GM12878 (cell line): ENCODE data around the gene SLC38A5. TPM values are rescaled to one million over a fixed set of nuclear protein-coding genes. Genes with fewer than 3 reads are reported as not detected.
A peak's percentile ranks its signal among the peaks of the same experiment; 100 is the strongest.

Experiments
- ATAC-seq: fragments of 200-7000 bp; cut with Tn5 transposase; 3 replicates; pipeline ENCODE4 v1.9.1; 2020; ENCODE audit warnings: mild to moderate bottlenecking, moderate library complexity
- BruUV-seq: library from RNA; stranded (reverse); fragments of 400-500 nt; replicated peaks from 2 replicates; lab custom pipeline; 2021; lab: Mats Ljungman, UMichigan
- CTCF ChIA-PET: fragments of 300-600 bp; sonication (Branson Sonifier 250); formaldehyde crosslinking; extraction: SDS; loops from one replicate; lab custom pipeline; 2021; ENCODE audit warnings: inconsistent platforms; lab: Yijun Ruan, JAX
- POLR2A ChIA-PET: fragments of 350-600 bp; formaldehyde crosslinking; extraction: SDS; loops from one replicate; lab custom pipeline; 2021; ENCODE audit warnings: inconsistent platforms; lab: Charles Lee
- RAD21 ChIA-PET: fragments of 300-600 bp; sonication (Branson Sonifier 250); formaldehyde crosslinking; loops from one replicate; lab custom pipeline; 2023; ENCODE audit warnings: antibody characterized with exemption; ENCODE audit not compliant: unreplicated experiment; lab: Charles Lee
- SMC1A ChIA-PET: fragments of 300-600 bp; sonication (Branson Sonifier 250); formaldehyde crosslinking; loops from one replicate; lab custom pipeline; 2023; ENCODE audit not compliant: unreplicated experiment, uncharacterized antibody; lab: Charles Lee
- DNase-seq: peaks from one replicate; pipeline ENCODE4 v3.0.0-alpha.2; 2011; ENCODE audit warnings: low read depth, low spot score
- FAIRE-seq: peaks from 3 replicates; lab custom pipeline; 2011; peaks lifted over from hg19 to GRCh38; lab: Jason Lieb, UNC
- H2AFZ ChIP-seq: 2 replicates; pipeline ENCODE4 v1.6.0; 2011; ENCODE audit warnings: low read depth, low read length, control low read depth; ENCODE audit not compliant: control insufficient read depth
- H3K27ac ChIP-seq: 2 replicates; pipeline ENCODE4 v1.5.1; 2011; ENCODE audit warnings: control low read depth; ENCODE audit not compliant: control insufficient read depth, insufficient read depth
- H3K27me3 ChIP-seq, 2 experiments: replicated peaks in 1 of 2; 2 replicates each; pipeline versions ENCODE4 v1.6.0 to v1.6.1; 2011; ENCODE audit warnings: low read length in 1 of 2; ENCODE audit not compliant: control insufficient read depth in 2 of 2, insufficient read depth in 2 of 2
- H3K36me3 ChIP-seq, 2 experiments: 2 replicates each; pipeline ENCODE4 v1.5.1; 2011; ENCODE audit warnings: low read length in 1 of 2; ENCODE audit not compliant: control insufficient read depth in 2 of 2, insufficient read depth in 2 of 2
- H3K4me1 ChIP-seq: 2 replicates; pipeline ENCODE4 v1.6.1; 2011; ENCODE audit warnings: mild to moderate bottlenecking, low read length, moderate library complexity, mixed read lengths; ENCODE audit not compliant: control insufficient read depth, insufficient read depth
- H3K4me2 ChIP-seq: 2 replicates; pipeline ENCODE4 v1.6.0; 2011; ENCODE audit warnings: control low read depth; ENCODE audit not compliant: control insufficient read depth, insufficient read depth
- H3K4me3 ChIP-seq: fragments of 200-600 bp; sonication (generic); 2 replicates; pipeline ENCODE4 v1.5.1; 2016
- H3K79me2 ChIP-seq: 2 replicates; pipeline ENCODE4 v1.6.0; 2011; ENCODE audit warnings: low read length; ENCODE audit not compliant: control insufficient read depth, insufficient read depth
- H3K9ac ChIP-seq: 2 replicates; pipeline ENCODE4 v1.8.0; 2011; ENCODE audit warnings: low read length, control low read depth, mixed read lengths; ENCODE audit not compliant: control insufficient read depth, insufficient read depth
- H3K9me3 ChIP-seq: replicated peaks from 3 replicates; pipeline ENCODE4 v1.5.1; 2011; ENCODE audit warnings: mild to moderate bottlenecking, low read length; ENCODE audit not compliant: control insufficient read depth, insufficient read depth
- H4K20me1 ChIP-seq: 2 replicates; pipeline ENCODE4 v1.6.0; 2011; ENCODE audit not compliant: control insufficient read depth, insufficient read depth
- ATF2 ChIP-seq: IDR thresholded peaks from 2 replicates; pipeline ENCODE4 v1.6.1; 2012; ENCODE audit warnings: low read length, inconsistent platforms
- BHLHE40 ChIP-seq, 2 experiments: fragments of 450-650 bp in 1 of 2; IDR thresholded peaks; 2 replicates each; pipeline ENCODE4 v1.6.1; 2011 to 2017; ENCODE audit warnings: low read depth in 2 of 2, borderline replicate concordance in 1 of 2, improper control_type of control experiment in 1 of 2, low read length in 1 of 2, mild to moderate bottlenecking in 1 of 2
- CREB1 ChIP-seq: IDR thresholded peaks from 2 replicates; pipeline ENCODE4 v1.6.1; 2012; ENCODE audit warnings: low read depth, mild to moderate bottlenecking, inconsistent platforms
- EED ChIP-seq: sonication (generic); IDR thresholded peaks from 2 replicates; pipeline ENCODE4 v1.6.1; 2016; ENCODE audit warnings: antibody characterized with exemption, low read depth
- EGR1 ChIP-seq, 2 experiments: IDR thresholded peaks; 1 replicate in 1 of 2; 2 replicates in 1 of 2; pipeline ENCODE4 v1.6.1; 2011 to 2012; ENCODE audit warnings: low read depth in 2 of 2, low read length in 2 of 2, borderline replicate concordance in 1 of 2, mild to moderate bottlenecking in 1 of 2, moderate library complexity in 1 of 2
- EZH2 ChIP-seq: IDR thresholded peaks from 2 replicates; pipeline ENCODE4 v1.6.1; 2012; ENCODE audit warnings: low read depth, mild to moderate bottlenecking, control low read depth, inconsistent platforms, low read length, borderline replicate concordance; ENCODE audit not compliant: control insufficient read depth
- LARP7 ChIP-seq: fragments of 450-650 bp; IDR thresholded peaks from 2 replicates; pipeline ENCODE4 v1.6.1; 2017; ENCODE audit warnings: mild to moderate bottlenecking
- NR2C1 ChIP-seq: fragments of 450-650 bp; IDR thresholded peaks from 2 replicates; pipeline ENCODE4 v1.6.1; 2017; ENCODE audit warnings: antibody characterized with exemption, mild to moderate bottlenecking, moderate library complexity
- PML ChIP-seq: IDR thresholded peaks from 2 replicates; pipeline ENCODE4 v1.6.1; 2012; ENCODE audit warnings: low read length, inconsistent platforms
- RB1 ChIP-seq: fragments of 450-650 bp; formaldehyde crosslinking; IDR thresholded peaks from 2 replicates; pipeline ENCODE4 v1.6.1; 2017; ENCODE audit warnings: mild to moderate bottlenecking, borderline replicate concordance
- WRNIP1 ChIP-seq: IDR thresholded peaks from 2 replicates; pipeline ENCODE4 v1.6.1; 2011; ENCODE audit warnings: low read depth, low read length, improper control_type of control experiment, borderline replicate concordance
- ZNF592 ChIP-seq: fragments of 450-650 bp; IDR thresholded peaks from 2 replicates; pipeline ENCODE4 v1.6.1; 2017; ENCODE audit warnings: mild to moderate bottlenecking, moderate library complexity
- WGBS: methylation state at CpG from one replicate; pipeline ENCODE4 v1.1.6; 2016; ENCODE audit warnings: low lambda C conversion rate; ENCODE audit not compliant: insufficient replicate concordance, insufficient coverage; ENCODE audit errors: missing lambda C conversion rate; 5-methylcytosine and 5-hydroxymethylcytosine counted together
- in situ Hi-C: fragments of 300-500 bp; cut with MboI; formaldehyde crosslinking; loops from 9 replicates; pipeline ENCODE4 v1.14.3; 2018; ENCODE audit warnings: mixed read lengths
- intact Hi-C: fragments of 100-400 bp; cut with micrococcal nuclease; formaldehyde crosslinking; loops from one replicate; pipeline ENCODE4 v1.14.2; 2022; ENCODE audit not compliant: unreplicated experiment
- polyA plus RNA-seq, 11 experiments: library from polyadenylated mRNA; depleted of rRNA in 4 of 11; unstranded in 6 of 11; stranded (reverse) in 5 of 11; fragments of >200 nt; fragmentation: Nextera tagmentation in 4 of 11; fragmentation: Illumina TruSeq in 1 of 11; extraction: Ambion mirVana in 4 of 11; extraction: Trizol in 1 of 11; gene quantifications; 1 replicate in 1 of 11; 2 replicates in 10 of 11; pipeline versions ENCODE4 v1.2.1 to v1.2.3, GENCODE V29; 2011 to 2016; ENCODE audit warnings: inconsistent platforms in 2 of 11, missing spikeins in 2 of 11, low read depth in 1 of 11
- total RNA-seq, 4 experiments: library from RNA; depleted of rRNA in 3 of 4; stranded (reverse); fragments of >200 nt in 3 of 4; fragmentation: Illumina TruSeq in 1 of 4; extraction: Trizol in 1 of 4; gene quantifications; 2 replicates each; pipeline versions ENCODE4 v1.2.1 to v1.2.3, GENCODE V29; 2013 to 2021

SLC38A5 gene
- total and polyA plus RNA-seq, 10 of the 15 experiments (the other 5 are each of a cell fraction or from before 2014, with no cell fraction given), result 4.2 to 108 (median 70.6) TPM

GRCh38 chrX:48474581-48474980, 4.5 kb upstream of the SLC38A5 start:
- in situ Hi-C loops (no loop called here), intact Hi-C loops (loop anchor here (2.0 to 10.0 kb wide), 2 partner anchors 100 to 420 kb away; partner anchors contain the start of genes PQBP1, RBM3 and TIMM17B)
- H3K9me3 ChIP-seq, result no peaks in the 10 kb centered on the region
- no peaks in the 10 kb centered on the region; a peak in 1 of 4 replicates for H3K36me3 ChIP-seq
- RAD21 ChIA-PET, result interaction anchor here (1.3 kb wide), 3 partner anchors 64 to 100 kb away, joined by 5 read pairs; partner anchors contain the start of genes RBM3 and TBC1D25
- FAIRE-seq (no peak), DNase-seq (no peak), ATAC-seq (no peak)
- H3K4me3 ChIP-seq, result no peak overlapping the region
- H3K27ac ChIP-seq, result no peak overlapping the region
- POLR2A ChIA-PET, result interaction anchor here (1.0 kb wide), 1 partner anchor 100 kb away, joined by 4 read pairs; the partner anchor contains the start of gene RBM3
- BruUV-seq, result no TSS peak
- SMC1A ChIA-PET, result interaction anchor here (1.5 to 2.1 kb wide), 2 partner anchors 34 to 66 kb away, joined by 5 to 7 read pairs; partner anchors contain the start of genes PORCN and TBC1D25
- H3K79me2 ChIP-seq, result peaks cover 27% of the 10 kb centered on the region
- WGBS, result 74% methylated on average over 6 of the region's 6 CpGs
- CTCF ChIA-PET, result interaction anchor here (0.6 to 2.7 kb wide), 8 partner anchors 9 to 609 kb away, joined by 3 to 19 read pairs (median 3); partner anchors contain the start of genes EBP, RBM3 and TBC1D25
- H3K9ac ChIP-seq, result no peak overlapping the region
- peak overlapping the region; percentile 21; the same call in 1 of the 2 replicates for H3K4me2 ChIP-seq
- H2AFZ ChIP-seq, result no peak overlapping the region
- no peaks in the 10 kb centered on the region for H4K20me1 ChIP-seq
- TF ChIP-seq EZH2 (no peak), NR2C1 (no peak), LARP7 (no peak), ZNF592 (no peak), PML (no peak), ATF2 (no peak), WRNIP1 (no peak), EED (no peak), BHLHE40 (IDR thresholded peaks at IDR 0.05; ENCODE audit: borderline replicate concordance in 1 of 2, low read depth in 2 of 2, low read length in 1 of 2) (no peak), CREB1 (no peak), EGR1 (IDR thresholded peaks at IDR 0.05; ENCODE audit: borderline replicate concordance in 1 of 2, low read depth in 2 of 2, low read length in 2 of 2) (no peak), RB1 (no peak)
- H3K4me1 ChIP-seq, result peaks cover 5% of the 10 kb centered on the region
- H3K27me3 ChIP-seq, result no peaks in the 10 kb centered on the region
